H1 (cell line): ENCODE data around the gene CHST3. TPM values are rescaled to one million over a fixed set of nuclear protein-coding genes. Genes with fewer than 3 reads are reported as not detected.
A peak's percentile ranks its signal among the peaks of the same experiment; 100 is the strongest.

Source experiments
- CTCF ChIA-PET: fragments of 300-600 bp; sonication (Branson Sonifier 250); formaldehyde crosslinking; loops from one replicate; lab custom pipeline; 2021; ENCODE audit not compliant: partially characterized antibody; lab: Charles Lee
- POLR2A ChIA-PET: fragments of 300-600 bp; sonication (Branson Sonifier 250); formaldehyde crosslinking; loops from one replicate; lab custom pipeline; 2021; ENCODE audit warnings: inconsistent platforms; ENCODE audit not compliant: partially characterized antibody; lab: Charles Lee
- DNase-seq, 2 experiments: peaks; one replicate each; pipeline versions ENCODE4 v3.0.0 to v3.0.0-alpha.2; 2010 to 2022; ENCODE audit warnings: low spot score in 2 of 2, low read depth in 1 of 2, mixed read lengths in 1 of 2
- FAIRE-seq: peaks from 2 replicates; lab custom pipeline; 2011; peaks lifted over from hg19 to GRCh38; lab: Jason Lieb, UNC
- H2AFZ ChIP-seq: 2 replicates; pipeline ENCODE4 v1.8.1; 2012; ENCODE audit warnings: low read length, inconsistent platforms
- H2AK5ac ChIP-seq: 2 replicates; pipeline ENCODE4 v1.6.1; 2013; ENCODE audit warnings: low read depth, low read length
- H2BK120ac ChIP-seq: replicated peaks from 2 replicates; pipeline ENCODE3; 2013; ENCODE audit warnings: low read depth, low read length, inconsistent platforms
- H2BK12ac ChIP-seq: 2 replicates; pipeline ENCODE4 v1.6.1; 2013; ENCODE audit warnings: low read depth, low read length
- H2BK15ac ChIP-seq: 2 replicates; pipeline ENCODE4 v1.6.1; 2013; ENCODE audit warnings: low read length
- H2BK20ac ChIP-seq: 2 replicates; pipeline ENCODE4 v1.6.1; 2013; ENCODE audit warnings: low read length
- H2BK5ac ChIP-seq: 2 replicates; pipeline ENCODE4 v1.6.1; 2013; ENCODE audit warnings: low read depth, low read length
- H3K14ac ChIP-seq: 2 replicates; pipeline ENCODE4 v1.6.1; 2013; ENCODE audit warnings: inconsistent platforms; ENCODE audit not compliant: insufficient read length
- H3K18ac ChIP-seq: 2 replicates; pipeline ENCODE4 v1.6.1; 2013; ENCODE audit warnings: low read length; ENCODE audit errors: extremely low read depth
- H3K23ac ChIP-seq: 2 replicates; pipeline ENCODE4 v1.6.1; 2013; ENCODE audit warnings: inconsistent platforms; ENCODE audit not compliant: insufficient read length
- H3K23me2 ChIP-seq: 2 replicates; pipeline ENCODE4 v1.6.1; 2013; ENCODE audit warnings: low read depth, low read length
- H3K27ac ChIP-seq: 2 replicates; pipeline ENCODE4 v1.6.1; 2011; ENCODE audit warnings: low read depth, low read length, inconsistent platforms
- H3K27me3 ChIP-seq, 4 experiments: replicated peaks in 1 of 4; 1 replicate in 1 of 4; 2 replicates in 3 of 4; pipeline versions ENCODE4 v1.6.1 to v1.8.1; 2011 to 2013; ENCODE audit warnings: low read length in 3 of 4, mild to moderate bottlenecking in 3 of 4, inconsistent platforms in 2 of 4, mixed read lengths in 2 of 4, moderate library complexity in 1 of 4; ENCODE audit not compliant: control insufficient read depth in 3 of 4, insufficient read depth in 3 of 4; ENCODE audit errors: extremely low read depth in 1 of 4
- H3K36me3 ChIP-seq, 4 experiments: 2 replicates each; pipeline versions ENCODE4 v1.6.1 to v1.8.1; 2011 to 2013; ENCODE audit warnings: mild to moderate bottlenecking in 4 of 4, low read length in 3 of 4, moderate library complexity in 2 of 4, control low read depth in 1 of 4, inconsistent platforms in 1 of 4; ENCODE audit not compliant: insufficient read depth in 4 of 4, control insufficient read depth in 2 of 4
- H3K4ac ChIP-seq: replicated peaks from 2 replicates; pipeline ENCODE3; 2013; ENCODE audit warnings: low read length, low read depth, mixed read lengths, inconsistent platforms; ENCODE audit not compliant: insufficient read length
- H3K4me1 ChIP-seq, 4 experiments: replicated peaks in 1 of 4; 1 replicate in 1 of 4; 2 replicates in 3 of 4; pipeline versions ENCODE4 v1.6.1 to v1.8.1; 2011 to 2013; ENCODE audit warnings: low read length in 3 of 4, inconsistent platforms in 2 of 4, mixed read lengths in 1 of 4; ENCODE audit not compliant: insufficient read depth in 4 of 4, control insufficient read depth in 3 of 4
- H3K4me2 ChIP-seq, 2 experiments: 2 replicates each; pipeline versions ENCODE4 v1.6.1 to v1.8.1; 2011 to 2013; ENCODE audit warnings: low read depth in 2 of 2, low read length in 2 of 2, control low read depth in 1 of 2, inconsistent platforms in 1 of 2, mild to moderate bottlenecking in 1 of 2; ENCODE audit not compliant: insufficient read depth in 1 of 2
- H3K4me3 ChIP-seq, 4 experiments: fragments of 200-600, 300-600 bp in 1 of 4; sonication (generic), shearing (Covaris generic), sonication (Bioruptor Twin) in 1 of 4; 2 replicates each; pipeline versions ENCODE4 v1.5.1 to v1.8.1; 2011 to 2016; ENCODE audit warnings: low read length in 4 of 4, low read depth in 3 of 4, control low read depth in 2 of 4, inconsistent platforms in 2 of 4, mild to moderate bottlenecking in 2 of 4, mixed read lengths in 1 of 4, moderate library complexity in 1 of 4; ENCODE audit not compliant: insufficient read depth in 2 of 4; ENCODE audit errors: extremely low read depth in 1 of 4
- H3K56ac ChIP-seq: replicated peaks from 2 replicates; pipeline ENCODE3; 2013; ENCODE audit warnings: low read depth, mild to moderate bottlenecking, mixed read lengths, low read length, inconsistent platforms; ENCODE audit not compliant: insufficient read length
- H3K79me1 ChIP-seq: 2 replicates; pipeline ENCODE4 v1.6.1; 2013; ENCODE audit warnings: low read depth, low read length, control low read depth
- H3K79me2 ChIP-seq, 2 experiments: 2 replicates each; pipeline versions ENCODE4 v1.6.1 to v1.8.1; 2012 to 2013; ENCODE audit warnings: low read length in 2 of 2, mild to moderate bottlenecking in 2 of 2, inconsistent platforms in 1 of 2; ENCODE audit not compliant: insufficient read depth in 2 of 2, control insufficient read depth in 1 of 2
- H3K9ac ChIP-seq, 4 experiments: replicated peaks in 1 of 4; 1 replicate in 1 of 4; 2 replicates in 3 of 4; pipeline versions ENCODE4 v1.6.1 to v1.8.1; 2011 to 2013; ENCODE audit warnings: low read depth in 3 of 4, low read length in 3 of 4, control low read depth in 2 of 4, mild to moderate bottlenecking in 2 of 4, moderate library complexity in 2 of 4, inconsistent platforms in 1 of 4; ENCODE audit errors: extremely low read depth in 1 of 4
- H3K9me3 ChIP-seq, 2 experiments: 2 replicates each; pipeline versions ENCODE4 v1.6.1 to v1.8.1; 2012 to 2013; ENCODE audit warnings: mild to moderate bottlenecking in 2 of 2, moderate library complexity in 2 of 2, control low read depth in 1 of 2, inconsistent platforms in 1 of 2, low read depth in 1 of 2, low read length in 1 of 2, mixed read lengths in 1 of 2; ENCODE audit not compliant: insufficient read depth in 2 of 2
- H4K20me1 ChIP-seq, 2 experiments: replicated peaks in 1 of 2; 2 replicates each; pipeline versions ENCODE3 to v1.8.1; 2011 to 2013; ENCODE audit warnings: inconsistent platforms in 2 of 2, low read length in 2 of 2, mild to moderate bottlenecking in 1 of 2; ENCODE audit not compliant: insufficient read depth in 2 of 2, control insufficient read depth in 1 of 2
- H4K5ac ChIP-seq: 2 replicates; pipeline ENCODE4 v1.6.1; 2013; ENCODE audit warnings: low read length, low read depth, mixed read lengths, inconsistent platforms; ENCODE audit not compliant: insufficient read length
- H4K8ac ChIP-seq: 2 replicates; pipeline ENCODE4 v1.8.0; 2013; ENCODE audit warnings: mild to moderate bottlenecking, moderate library complexity, low read length, inconsistent platforms; ENCODE audit not compliant: insufficient read depth; ENCODE audit errors: extremely low read depth
- H4K91ac ChIP-seq: replicated peaks from 2 replicates; pipeline ENCODE3; 2013; ENCODE audit warnings: low read length, mixed read lengths, inconsistent platforms; ENCODE audit not compliant: insufficient read length
- KDM1A ChIP-seq: fragments of 200-600, 300-600 bp; sonication (generic); IDR thresholded peaks from 2 replicates; pipeline ENCODE4 v1.7.1; 2016; ENCODE audit warnings: mild to moderate bottlenecking, low read length, borderline replicate concordance
- SAP30 ChIP-seq: fragments of 300-600 bp; sonication (generic); IDR thresholded peaks from 2 replicates; pipeline ENCODE4 v1.7.1; 2012; ENCODE audit warnings: low read length, moderate library complexity, mild to moderate bottlenecking, inconsistent platforms; ENCODE audit not compliant: insufficient read depth, insufficient replicate concordance
- SP1 ChIP-seq: IDR thresholded peaks from 2 replicates; pipeline ENCODE4 v1.6.1; 2011; ENCODE audit warnings: low read depth, low read length
- TAF7 ChIP-seq: optimal IDR thresholded peaks from 2 replicates; pipeline ENCODE3; 2011; ENCODE audit warnings: low read depth, mild to moderate bottlenecking, inconsistent platforms, low read length, moderate library complexity, borderline replicate concordance
- TCF12 ChIP-seq: IDR thresholded peaks from 2 replicates; pipeline ENCODE4 v1.6.1; 2011; ENCODE audit warnings: low read depth, mild to moderate bottlenecking, low read length
- WGBS, 2 experiments: shearing (Covaris generic) in 1 of 2; methylation state at CpG; one replicate each; pipeline versions ENCODE4 v1.1.6 to v1.1.7; 2013 to 2015; ENCODE audit warnings: low lambda C conversion rate in 2 of 2, mixed read lengths in 2 of 2, inconsistent platforms in 1 of 2, low coverage in 1 of 2, missing lambda C conversion rate in 1 of 2; ENCODE audit not compliant: insufficient replicate concordance in 2 of 2, insufficient coverage in 1 of 2, insufficient read length in 1 of 2; ENCODE audit errors: extremely low coverage in 1 of 2, missing lambda C conversion rate in 1 of 2; 5-methylcytosine and 5-hydroxymethylcytosine counted together
- polyA plus RNA-seq, 7 experiments: library from polyadenylated mRNA; depleted of rRNA in 3 of 7; stranded (reverse) in 5 of 7; unstranded in 2 of 7; fragments of >200 nt in 5 of 7; fragments of 200-250 nt in 2 of 7; gene quantifications; 1 replicate in 5 of 7; 2 replicates in 1 of 7; 4 replicates in 1 of 7; pipeline versions ENCODE4 v1.2.1 to v1.2.3, GENCODE V29; 2011 to 2013; ENCODE audit warnings: missing spikeins in 2 of 7, mixed read lengths in 2 of 7
- total RNA-seq: library from RNA; stranded (reverse); fragmentation: NEBNext Ultra II Directional; extraction: Animal tissue kit (Norgen Biotek cat#: 25700); gene quantifications from 2 replicates; pipeline ENCODE4 v1.2.1, GENCODE V29; 2021
- TF ChIP-seq, protein P1 (sequence below): IDR thresholded peaks from 2 replicates; pipeline ENCODE4 v1.6.1; 2011; ENCODE audit warnings: low read depth, mild to moderate bottlenecking, low read length; ENCODE audit not compliant: insufficient read depth

CHST3 gene
- total and polyA plus RNA-seq, 2 of the 8 experiments (the other 6 are each of a cell fraction or from before 2014, with no cell fraction given) = 2.0 to 5.8 TPM

DNA sequence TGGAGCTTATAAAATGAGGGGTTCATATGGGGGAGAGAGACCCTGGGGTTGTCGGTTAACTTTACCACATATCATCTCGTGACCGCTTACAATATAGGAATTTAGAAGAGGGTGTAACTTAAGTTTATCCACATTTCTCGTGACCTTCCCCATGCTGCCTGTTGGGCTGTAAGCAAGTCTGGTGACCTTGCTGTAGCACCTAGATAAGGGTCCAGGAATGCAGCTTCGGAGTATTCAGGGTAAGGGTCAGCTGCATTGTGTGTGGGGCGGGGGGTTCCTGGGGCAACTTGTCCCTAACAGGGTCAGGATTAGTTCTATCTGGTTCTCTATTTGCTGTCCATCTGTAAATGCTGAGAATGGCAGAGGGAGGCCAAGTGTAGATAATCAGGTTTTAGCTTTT lies 1.3 kb upstream of the CHST3 start:
- H2BK12ac ChIP-seq = no peak overlapping the region
- peak overlapping the region; percentile 97 to 99; a peak in 3 of 4 replicates for H3K4me2 ChIP-seq
- H4K91ac ChIP-seq = no peak overlapping the region
- no peak overlapping the region for H4K8ac ChIP-seq
- H3K4ac ChIP-seq = no peak overlapping the region
- POLR2A ChIA-PET = interaction anchor here (2.0 kb wide), 2 partner anchors 13 to 358 kb away, joined by 7 to 8 read pairs; no protein-coding TSS in a partner anchor
- 0 out of 2 replicates have a peak overlapping the region, but pooled peaks have one; percentile 29 for H2BK15ac ChIP-seq
- no peak overlapping the region for H2BK20ac ChIP-seq
- H2BK5ac ChIP-seq = no peak overlapping the region
- peaks cover 0 to 3% of the 10 kb centered on the region in 2 experiments for H4K20me1 ChIP-seq
- no peak overlapping the region for H3K27ac ChIP-seq
- no peak overlapping the region for H3K9ac ChIP-seq
- H3K56ac ChIP-seq = no peak overlapping the region
- peaks cover 3 to 50% (median 35%) of the 10 kb centered on the region in 4 experiments for H3K27me3 ChIP-seq
- H3K18ac ChIP-seq = no peak overlapping the region
- no peak overlapping the region for H2BK120ac ChIP-seq
- peaks cover 17% of the 10 kb centered on the region for H3K23me2 ChIP-seq
- no peak overlapping the region for H4K5ac ChIP-seq
- H2AK5ac ChIP-seq = no peak overlapping the region
- DNase-seq (no peak), FAIRE-seq (no peak)
- H3K79me2 ChIP-seq = no peaks in the 10 kb centered on the region
- peak overlapping the region in 1 of 4 experiments; percentile 97; a peak in 2 of 8 replicates for H3K4me3 ChIP-seq
- no peak overlapping the region for H2AFZ ChIP-seq
- no peak overlapping the region for H3K23ac ChIP-seq
- CTCF ChIA-PET = interaction anchor here (0.9 to 4.1 kb wide), 3 partner anchors 16 to 220 kb away, joined by 3 to 26 read pairs (median 6); no protein-coding TSS in a partner anchor
- WGBS, 2 experiments = 88% methylated on average over 6 of the region's 6 CpGs; no CpG with 5 or more reads in 1 of the 2 experiments
- no peak for TF ChIP-seq TCF12
- TF ChIP-seq, protein P1, sequence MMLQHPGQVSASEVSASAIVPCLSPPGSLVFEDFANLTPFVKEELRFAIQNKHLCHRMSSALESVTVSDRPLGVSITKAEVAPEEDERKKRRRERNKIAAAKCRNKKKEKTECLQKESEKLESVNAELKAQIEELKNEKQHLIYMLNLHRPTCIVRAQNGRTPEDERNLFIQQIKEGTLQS = no peak
- TF ChIP-seq SP1 = no peak
- TF ChIP-seq SAP30 = no peak
- no peak for TF ChIP-seq TAF7
- no peak for TF ChIP-seq KDM1A
- H3K4me1 ChIP-seq = peaks cover 2 to 10% (median 7%) of the 10 kb centered on the region in 4 experiments; a peak in 4 of 7 replicates
- no peaks in the 10 kb centered on the region; the same call in 1 of the 2 replicates for H3K79me1 ChIP-seq
- H3K36me3 ChIP-seq = no peaks in the 10 kb centered on the region
- H3K14ac ChIP-seq = no peak overlapping the region
- H3K9me3 ChIP-seq = no peaks in the 10 kb centered on the region
